ENCODE data around the gene KYNU.
A peak's percentile ranks its signal among the peaks of the same experiment; 100 is the strongest.
"Not testable (repeated sequence)": the region's sequence is repeated elsewhere in the genome, so short reads cannot be mapped to it uniquely, and the experiment has no call there.

The KYNU gene

DNA sequence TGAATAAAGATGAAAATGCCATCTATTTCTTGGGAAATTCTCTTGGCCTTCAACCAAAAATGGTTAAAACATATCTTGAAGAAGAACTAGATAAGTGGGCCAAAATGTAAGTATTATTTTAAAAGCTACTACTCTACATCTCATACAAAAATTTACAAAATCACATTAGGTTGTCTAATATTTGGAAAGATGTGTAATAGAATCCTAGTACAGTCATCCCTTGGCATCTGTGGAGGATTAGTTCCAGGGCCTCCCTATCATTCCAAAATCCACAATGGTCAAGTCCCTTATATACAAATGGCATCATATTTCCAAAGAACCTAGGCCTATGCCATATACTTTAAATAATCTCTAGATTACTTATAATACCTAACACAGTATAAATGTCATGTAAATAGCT lies 41.2 kb downstream of the KYNU start:
- DNase-seq = peak; percentile 7

DNA sequence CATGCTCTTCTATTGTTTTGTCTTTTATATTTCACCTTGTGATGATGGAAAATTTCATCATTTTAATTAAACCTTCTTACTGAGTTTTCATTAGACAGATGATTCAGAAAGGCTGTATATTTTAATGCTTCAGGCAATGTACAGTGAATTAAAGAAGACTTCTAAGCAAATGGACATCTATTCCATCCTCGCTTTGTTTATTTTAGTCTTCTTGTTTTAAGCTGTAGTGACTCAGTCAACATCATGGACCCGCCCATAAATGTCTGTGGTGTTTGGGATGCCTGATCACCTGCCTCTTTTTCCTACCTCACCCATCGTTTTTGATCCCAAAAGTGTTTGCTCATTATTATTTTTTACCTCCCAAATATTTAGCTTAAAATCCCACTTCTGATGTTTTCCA lies 43.1 kb downstream of the KYNU start:
- no peak for DNase-seq

DNA sequence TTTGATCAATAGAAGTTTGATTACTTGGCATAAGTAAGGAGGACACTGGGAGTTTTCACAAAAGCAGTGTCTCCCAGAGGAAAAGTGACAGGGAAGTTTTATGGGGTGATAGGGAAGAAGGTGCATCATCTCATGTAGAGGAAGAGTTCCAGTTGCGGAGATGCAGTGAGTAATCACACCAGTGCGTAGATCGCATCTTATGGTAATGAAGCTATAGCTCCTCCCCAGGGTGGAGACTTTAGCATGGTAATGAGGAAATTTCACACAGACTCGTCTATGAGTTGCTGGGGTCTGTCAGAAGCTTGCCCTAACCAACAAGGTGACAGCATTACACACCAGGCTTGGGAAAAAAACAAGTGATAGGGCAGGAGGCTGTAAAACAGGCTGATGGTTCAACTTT lies 49.0 kb downstream of the KYNU start:
- DNase-seq = no peak

DNA sequence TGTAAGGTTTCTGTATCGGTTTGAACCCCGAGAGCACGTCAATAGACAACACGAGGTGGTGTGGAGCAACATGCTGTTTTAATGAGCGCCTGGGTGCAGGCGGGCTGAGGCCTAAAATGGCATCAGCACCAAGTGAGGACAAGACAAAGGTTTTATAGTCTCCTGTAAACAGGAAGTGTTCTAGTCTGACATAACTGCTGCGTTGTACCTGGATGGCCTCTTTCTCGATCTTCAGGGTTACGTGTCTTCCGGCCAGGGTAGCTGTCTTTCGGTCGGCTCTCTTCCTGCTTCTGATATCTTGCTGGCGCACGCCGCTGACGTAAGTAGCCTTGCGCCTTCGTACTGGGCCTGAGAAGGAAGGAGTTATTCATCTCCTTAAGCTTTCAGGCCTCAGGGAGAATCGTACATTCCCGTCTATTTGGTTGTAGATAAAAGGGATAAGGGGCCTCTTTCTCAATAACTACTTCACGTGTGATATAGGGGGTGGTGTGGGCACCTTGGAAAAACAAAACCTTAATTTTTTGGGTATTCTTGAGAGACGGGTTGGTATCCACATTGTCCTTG lies 53.5 kb downstream of the KYNU start:
- DNase-seq = no peak

DNA sequence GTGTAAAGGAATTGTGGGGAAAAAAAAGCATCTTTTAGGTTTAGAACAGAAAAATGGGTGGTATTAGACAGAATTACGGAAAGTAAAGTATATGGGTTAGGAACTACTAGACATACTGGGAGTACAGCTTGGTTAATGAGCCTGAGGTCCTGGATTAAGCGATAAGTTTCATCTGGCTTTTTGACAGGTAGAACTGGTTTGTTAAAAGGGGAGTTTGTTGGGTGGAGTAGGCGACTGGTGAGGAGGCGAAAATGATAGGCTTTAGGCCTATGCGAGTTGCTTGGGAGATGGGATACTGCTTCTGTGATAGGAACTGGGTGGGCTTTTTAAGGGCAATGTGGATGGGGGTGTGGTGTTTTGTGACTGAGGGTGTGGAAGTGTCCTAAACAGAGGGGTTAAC lies 56.5 kb downstream of the KYNU start:
- DNase-seq = no peak

DNA sequence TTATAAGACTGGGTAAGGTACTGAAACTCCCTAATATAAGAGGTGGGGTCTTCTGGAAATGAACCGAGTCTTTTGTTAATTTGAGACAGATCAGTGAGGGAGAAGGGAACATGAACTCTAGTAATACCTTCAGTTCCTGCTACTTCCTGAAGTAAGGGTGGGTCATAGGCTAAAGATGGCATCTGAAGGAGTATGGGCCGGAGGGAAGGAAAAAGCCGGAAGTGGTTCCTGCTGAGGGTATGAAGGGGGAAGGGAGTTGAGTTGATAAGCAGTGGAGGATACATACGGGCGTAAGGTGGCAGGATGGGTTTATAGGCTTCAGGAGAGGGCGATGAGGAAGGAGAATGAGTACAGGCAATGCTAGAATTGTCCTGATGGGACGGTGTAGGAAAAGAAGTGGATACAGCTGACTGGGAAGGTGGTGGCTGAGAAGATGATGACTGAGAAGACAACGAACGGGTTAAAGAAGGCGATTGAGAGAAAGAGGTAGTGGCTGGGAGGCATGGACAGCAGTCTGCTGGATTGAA lies 58.2 kb downstream of the KYNU start:
- DNase-seq = no peak

DNA sequence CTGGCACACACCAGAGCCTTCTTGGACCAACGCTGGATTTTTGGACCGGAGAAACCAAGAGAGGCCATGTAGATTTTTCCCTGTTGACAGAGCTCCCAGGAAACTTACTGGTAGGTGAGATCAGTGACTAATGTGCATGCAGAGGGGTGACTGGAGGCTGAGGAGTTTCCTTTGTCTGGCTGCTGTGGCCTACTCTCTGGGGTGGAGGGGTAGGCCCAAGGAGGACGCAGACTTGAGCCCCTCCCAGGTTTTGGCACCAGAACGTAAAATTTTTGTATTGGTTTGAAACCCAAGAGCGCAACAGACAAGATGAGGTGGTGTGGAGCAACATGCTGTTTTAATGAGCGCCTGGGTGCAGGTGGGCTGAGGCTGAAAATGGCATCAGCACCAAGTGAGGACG lies 59.2 kb downstream of the KYNU start:
- DNase-seq = no peak

DNA sequence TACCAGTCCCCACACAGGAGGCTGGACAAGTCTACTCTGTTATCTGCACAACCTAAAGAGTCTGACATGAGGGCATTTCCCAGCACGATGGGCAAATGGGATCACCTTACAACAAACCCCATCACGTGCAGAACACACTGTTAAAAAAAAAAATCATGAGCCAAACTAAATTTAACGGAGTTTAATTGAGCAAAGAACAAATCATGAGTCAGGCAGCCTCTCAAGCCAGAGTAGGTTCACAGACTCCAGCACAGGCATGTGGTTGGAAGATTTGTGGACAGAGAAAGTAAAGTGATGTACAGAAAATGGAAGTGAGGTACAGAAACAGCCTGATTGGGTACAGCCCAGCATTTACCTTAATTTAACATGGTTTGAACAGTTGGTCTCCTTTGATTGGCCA lies 59.9 kb downstream of the KYNU start:
- DNase-seq = no peak

DNA sequence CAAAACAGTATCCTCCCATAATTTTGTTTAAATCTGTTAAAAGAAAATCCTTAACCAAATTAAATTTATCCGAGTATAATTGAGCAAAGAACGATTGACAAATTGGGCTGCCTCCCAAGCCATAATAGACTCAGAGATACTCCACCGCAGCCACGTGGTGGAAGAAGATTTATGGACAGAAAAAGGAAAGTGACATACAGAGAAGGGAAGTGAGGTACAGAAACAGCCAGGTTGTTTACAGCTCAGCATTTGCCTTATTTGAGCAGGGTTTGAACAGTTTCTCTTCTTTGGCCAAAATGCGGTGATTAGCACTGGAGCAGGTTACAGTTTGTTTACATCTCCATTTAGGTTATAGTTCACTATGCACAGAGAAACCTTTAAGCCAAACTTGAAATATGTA lies 60.8 kb downstream of the KYNU start:
- no peak for DNase-seq

DNA sequence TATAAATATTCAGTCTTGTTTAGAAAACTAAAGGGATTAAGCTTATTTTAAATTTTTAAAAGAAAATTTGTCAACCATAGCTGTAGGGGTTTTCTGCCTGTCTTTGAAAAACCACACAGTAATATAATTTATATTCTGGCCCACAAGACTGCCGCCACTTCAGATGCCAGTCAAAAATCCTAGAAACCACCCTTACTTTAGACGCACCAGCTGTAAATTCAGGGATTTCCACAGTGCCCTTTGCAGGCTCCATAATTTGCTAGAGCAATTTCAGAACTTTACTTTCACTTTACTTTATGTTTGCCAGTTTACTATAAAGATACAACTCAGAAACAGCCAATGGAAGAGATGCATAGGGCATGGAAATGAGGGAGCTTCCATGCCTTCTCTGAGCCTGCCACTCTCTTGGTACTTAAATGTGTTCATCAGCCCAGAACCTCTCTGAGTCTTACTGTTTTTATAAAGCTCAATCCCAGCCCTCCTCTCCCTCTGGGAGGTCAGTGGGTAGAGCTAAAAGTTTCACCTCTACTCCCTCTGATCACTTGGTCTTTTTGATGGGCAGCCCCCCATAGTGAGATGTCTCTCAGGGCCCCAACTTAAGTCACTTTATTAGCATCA lies 63.3 kb downstream of the KYNU start:
- DNase-seq = no peak

DNA sequence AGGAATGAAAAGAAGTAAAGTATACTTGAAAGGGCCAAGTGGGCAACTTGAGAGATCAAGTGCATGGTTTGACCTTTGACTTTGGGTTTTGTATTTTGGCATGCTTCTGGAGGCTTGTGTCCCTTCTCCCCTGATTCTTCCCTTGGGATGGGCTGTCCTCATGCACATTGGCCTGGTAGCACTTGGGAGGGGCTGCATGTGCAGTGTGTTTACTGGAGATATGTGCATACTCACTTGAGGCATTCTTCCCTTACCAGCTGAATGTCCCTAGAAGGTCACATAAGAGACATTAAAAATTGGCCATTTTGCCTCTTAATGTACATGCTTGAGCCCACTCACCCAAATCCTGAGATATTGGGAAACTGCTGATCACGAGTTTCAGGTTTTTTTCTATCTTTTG lies 65.2 kb downstream of the KYNU start:
- no peak for DNase-seq

DNA sequence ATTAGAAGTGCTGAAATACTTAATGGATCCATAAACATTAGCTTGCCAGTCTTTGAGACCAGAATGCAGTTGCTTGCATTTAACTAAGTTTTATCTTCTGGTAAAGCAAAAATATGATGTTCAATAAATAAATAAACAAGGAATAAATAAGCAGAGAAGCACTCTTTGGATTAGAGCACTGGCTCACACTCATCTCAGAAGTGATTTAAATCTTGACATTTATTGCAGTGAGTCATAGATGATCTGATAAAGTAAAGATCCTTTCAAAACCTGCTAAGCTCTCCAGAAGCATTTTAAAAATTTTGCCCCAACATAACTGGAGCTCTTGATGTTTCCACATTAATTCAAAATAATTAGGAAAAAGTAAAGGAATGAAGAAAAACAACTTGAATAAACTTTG lies 66.8 kb downstream of the KYNU start:
- DNase-seq = no peak

DNA sequence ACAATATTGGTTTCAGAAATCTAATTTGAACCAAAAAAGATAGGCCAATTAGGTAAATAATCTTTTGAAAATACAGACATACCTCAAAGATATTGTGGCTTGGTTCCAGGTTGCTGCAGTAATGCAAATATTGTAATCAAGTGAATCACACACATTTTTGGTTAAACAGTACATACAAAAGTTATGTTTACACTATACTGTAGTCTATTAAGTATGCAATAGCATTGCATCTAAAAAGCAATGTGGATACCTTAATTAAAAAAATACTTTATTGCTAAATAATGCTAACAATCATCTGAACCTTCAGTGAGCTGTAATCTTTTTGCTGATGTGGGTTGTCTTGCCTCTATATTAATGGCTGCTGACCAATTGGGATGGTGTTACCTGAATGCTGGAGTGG lies 67.3 kb downstream of the KYNU start:
- DNase-seq = no peak

DNA sequence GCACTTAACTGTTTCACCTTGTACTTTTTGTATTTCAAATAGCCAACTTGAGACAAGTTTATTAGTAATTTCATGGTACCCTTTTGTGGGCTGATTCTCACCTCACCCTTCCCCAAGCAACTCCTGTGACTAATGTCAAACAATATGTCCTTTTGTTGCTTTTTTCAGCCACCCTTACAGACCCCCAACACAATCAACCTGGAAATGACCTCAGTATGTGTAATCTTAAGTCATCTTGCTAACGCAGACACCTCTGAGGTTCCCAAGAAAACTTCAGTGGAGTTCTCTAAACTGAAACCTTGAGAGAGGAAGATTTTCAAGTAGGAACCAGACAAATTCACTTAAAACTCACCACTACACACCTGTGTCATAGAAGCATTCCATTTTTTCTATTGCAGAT lies 69.5 kb downstream of the KYNU start:
- DNase-seq = no peak

DNA sequence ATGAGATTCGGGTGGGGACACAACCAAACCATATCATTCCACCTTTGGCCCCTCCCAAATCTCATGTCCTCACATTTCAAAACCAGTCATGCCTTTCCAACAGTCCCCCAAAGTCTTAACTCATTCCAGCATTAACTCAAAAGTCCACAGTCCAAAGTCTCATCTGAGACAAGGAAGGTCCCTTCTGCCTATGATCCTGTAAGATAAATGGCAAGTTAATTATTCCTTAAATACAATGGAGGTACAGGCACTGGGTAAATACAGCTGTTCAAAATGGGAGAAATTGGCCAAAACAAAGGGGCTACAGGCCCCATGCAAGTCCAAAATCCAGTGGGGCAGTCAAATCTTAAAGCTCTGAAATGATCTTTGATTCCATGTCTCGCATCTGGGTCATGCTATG lies 71.3 kb downstream of the KYNU start:
- not testable (repeated sequence) for DNase-seq

DNA sequence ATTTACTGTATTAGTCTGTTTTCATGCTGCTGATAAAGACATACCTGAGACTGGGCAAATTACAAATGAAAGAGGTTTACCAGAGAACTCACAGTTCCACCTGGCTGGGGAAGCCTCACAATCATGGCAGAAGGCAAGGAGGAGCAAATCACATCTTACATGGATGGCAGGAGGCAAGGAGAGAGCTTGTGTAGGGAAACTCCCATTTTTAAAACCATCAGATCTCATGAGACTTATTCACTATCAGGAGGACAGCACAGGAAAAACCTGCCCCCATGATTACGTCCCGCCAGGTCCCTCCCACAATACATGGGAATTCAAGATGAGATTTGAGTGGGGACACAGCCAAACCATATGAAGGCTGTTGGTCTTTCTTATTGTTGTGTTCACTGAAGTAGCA lies 72.9 kb downstream of the KYNU start:
- DNase-seq = not testable (repeated sequence)

DNA sequence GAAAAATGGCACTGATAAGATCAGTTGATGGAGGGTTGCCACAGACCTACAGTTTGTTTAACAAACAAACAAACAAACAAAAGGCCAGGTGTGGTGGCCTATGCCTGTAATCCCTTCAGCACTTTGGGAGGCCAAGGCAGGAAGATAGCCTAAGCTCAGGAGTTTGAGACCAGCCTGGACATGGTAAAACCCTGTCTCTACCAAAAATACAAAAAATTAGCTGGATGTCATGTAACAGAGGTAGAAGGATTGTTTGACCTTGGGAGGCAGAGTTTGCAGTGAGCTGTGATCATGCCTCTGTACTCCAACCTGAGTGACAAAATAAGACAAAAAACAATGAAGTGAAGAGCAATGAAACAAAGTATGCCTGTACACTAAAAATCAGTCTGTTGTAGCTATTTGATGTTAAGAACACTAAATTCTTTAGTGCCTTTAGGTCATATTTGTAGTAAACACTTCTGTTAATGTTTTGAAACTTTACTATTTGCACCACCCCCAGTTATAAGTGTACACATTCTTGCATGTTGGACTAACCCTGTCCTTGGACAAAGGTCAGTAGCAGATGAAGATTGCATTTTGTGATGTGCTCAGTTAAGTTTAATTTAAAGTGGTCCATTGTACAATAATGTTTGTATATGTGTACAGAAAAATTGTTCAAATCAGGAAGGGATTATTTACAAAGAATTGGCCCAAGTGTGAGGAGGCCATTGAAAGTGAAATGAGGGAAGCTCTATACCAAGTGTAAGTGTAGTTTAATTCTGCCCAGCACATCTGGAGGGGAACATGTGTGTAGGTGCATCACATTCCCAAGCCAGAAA lies 73.9 kb downstream of the KYNU start:
- DNase-seq = no peak

DNA sequence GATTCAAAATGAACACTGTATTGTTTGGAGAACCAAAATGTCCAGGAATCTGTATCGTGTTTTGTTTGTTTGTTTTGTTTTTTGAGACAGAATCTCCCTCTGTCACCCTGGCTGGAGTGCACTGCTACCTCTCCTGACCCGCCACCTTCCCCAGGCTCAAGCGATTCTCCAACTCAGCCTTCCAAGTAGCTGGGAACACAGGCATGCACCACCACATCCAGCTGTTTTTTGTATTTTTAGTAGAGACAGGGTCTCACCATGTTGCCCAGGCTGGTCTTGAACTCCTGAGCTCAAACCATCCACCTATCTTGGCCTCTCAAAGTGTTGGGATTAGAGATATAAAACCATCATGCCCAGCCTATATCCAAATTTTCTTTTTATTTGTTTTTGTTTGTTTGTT lies 74.6 kb downstream of the KYNU start:
- no peak for DNase-seq

DNA sequence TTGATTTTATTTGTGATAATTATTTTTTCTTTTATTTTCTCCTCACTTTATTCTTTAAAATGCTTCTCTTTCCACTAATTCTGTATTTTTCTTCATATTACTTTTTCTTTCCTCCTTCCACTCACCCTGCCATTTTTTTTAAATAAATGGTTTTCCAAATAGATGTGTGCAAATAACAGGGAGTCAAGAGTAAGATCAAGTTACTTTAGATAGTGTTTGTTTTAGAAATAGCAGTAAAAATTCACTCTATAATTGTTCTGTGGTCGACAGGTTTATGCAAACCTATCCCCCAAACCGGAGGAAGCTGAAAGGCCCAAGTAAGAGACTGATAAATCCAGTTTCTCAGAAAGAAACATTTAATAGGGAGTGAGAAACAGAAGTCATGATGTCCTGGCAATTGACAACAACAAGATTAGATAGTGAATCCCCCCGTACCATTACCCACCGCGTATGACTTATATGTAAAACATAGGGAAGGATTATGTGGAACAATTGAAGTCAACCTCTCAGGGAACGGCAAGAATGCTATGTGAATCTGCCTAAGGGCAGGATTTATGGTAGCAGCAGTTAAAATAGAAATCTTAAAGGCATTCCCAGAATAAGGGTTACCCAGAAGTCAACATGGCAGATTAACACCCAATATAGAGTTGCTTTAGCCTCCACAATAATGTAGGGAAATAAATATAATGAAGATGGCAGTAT lies 75.5 kb downstream of the KYNU start:
- DNase-seq = no peak

DNA sequence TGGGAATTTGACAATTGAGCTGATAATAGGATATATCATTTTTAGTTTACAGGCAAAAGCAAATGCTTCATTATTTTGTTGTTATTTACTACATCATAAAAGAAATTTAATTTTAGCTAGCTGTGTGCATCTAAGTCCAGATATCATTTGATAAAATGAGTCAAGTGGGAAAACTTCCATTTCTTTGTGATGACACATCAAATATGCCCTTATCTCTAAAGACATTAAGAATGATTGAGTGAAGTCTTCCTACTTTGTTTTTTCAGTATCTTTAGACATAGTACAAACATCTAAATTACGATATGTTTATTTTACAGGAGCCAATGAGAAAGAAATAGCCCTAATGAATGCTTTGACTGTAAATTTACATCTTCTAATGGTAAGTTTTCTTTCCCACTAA lies 77.0 kb downstream of the KYNU start:
- DNase-seq = no peak

DNA sequence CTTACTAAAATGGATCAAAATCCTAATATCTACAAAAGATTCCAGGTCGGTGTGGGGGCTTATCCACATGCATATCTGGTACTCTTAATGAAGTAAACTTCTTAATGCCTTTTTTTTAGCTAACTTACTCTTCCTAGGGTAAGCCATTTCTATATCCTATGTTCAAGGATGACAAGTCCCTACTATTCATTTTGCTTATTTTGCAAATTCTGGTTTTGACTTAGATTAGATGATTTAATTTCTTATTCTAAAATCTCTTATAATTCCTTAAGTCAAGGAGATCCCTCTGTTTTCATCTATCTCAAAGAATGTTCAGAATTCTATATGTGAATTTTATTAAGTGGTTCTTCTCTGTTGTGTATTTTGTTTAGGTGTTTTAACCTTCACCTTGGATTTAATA lies 79.7 kb downstream of the KYNU start:
- DNase-seq = no peak

DNA sequence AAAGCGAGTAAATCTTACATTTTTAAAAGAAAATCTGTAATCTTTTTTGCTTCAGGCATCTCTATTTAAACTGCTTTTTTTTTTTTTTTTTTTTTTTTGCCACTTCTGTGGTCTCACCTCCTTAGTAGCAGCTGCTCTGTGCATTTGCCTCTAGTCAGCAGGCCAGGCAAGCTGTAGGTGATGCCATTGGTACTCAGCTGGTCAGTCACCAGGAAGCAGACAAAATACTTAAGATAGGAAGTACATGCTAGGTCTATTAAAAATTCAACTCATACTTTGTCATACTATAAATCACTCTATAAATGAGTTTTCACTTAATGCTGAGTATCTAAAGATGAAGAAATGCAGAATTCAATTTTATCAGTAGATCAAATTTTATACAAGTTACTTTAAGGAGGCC lies 83.7 kb downstream of the KYNU start:
- no peak for DNase-seq

DNA sequence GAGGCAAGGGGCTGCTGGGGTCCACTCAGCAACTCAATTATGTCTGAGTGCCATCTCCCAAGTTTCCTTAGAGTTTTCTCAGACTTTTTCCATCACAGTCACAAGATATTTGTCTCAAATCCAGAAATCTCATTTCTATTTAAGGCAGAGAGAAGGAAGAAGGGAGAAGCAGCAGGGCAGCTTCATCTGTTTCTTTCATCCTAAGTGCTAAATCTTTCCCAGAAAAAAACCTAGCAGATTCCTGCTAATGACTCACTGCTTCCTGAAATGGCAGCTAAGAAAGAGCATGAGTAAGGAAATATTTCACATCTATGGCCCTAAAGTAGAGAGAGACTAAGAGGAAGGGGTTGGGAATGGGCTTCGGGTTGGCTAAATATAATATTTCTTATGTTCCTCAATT lies 88.0 kb downstream of the KYNU start:
- peak; percentile 61 for DNase-seq

Measured in fibroblast of skin of scalp (primary cell).